A673 (cell line): Measurements from ENCODE around the gene RTCA. TPM values are rescaled to one million over a fixed set of nuclear protein-coding genes. Genes with fewer than 3 reads are reported as not detected.

Experiments
- BruUV-seq: library from RNA; stranded (reverse); fragments of 400-500 nt; replicated peaks from 2 replicates; lab custom pipeline; 2021; lab: Mats Ljungman, UMichigan
- CTCF ChIA-PET: fragments of 300-600 bp; sonication (Branson Sonifier 250); formaldehyde crosslinking; loops from one replicate; lab custom pipeline; 2022; ENCODE audit warnings: antibody characterized with exemption; lab: Charles Lee
- POLR2A ChIA-PET: fragments of 300-600 bp; sonication (Branson Sonifier 250); formaldehyde crosslinking; loops from one replicate; lab custom pipeline; 2022; ENCODE audit warnings: antibody characterized with exemption; ENCODE audit not compliant: low non-redundant PET; lab: Charles Lee
- DNase-seq: peaks from one replicate; pipeline ENCODE4 v3.0.0-alpha.2; 2015; ENCODE audit warnings: low spot score
- H3K27ac ChIP-seq: fragments of 200-600 bp; sonication (generic); 2 replicates; pipeline ENCODE4 v1.5.1; 2016; ENCODE audit warnings: mixed run types, low read depth, mild to moderate bottlenecking, mixed read lengths, antibody characterized with exemption, low read length; ENCODE audit not compliant: poor library complexity, severe bottlenecking
- H3K27me3 ChIP-seq: fragments of 200-600 bp; sonication (generic); replicated peaks from 2 replicates; pipeline ENCODE4 v1.6.1; 2017; ENCODE audit warnings: mixed run types, low read depth, mild to moderate bottlenecking, mixed read lengths, antibody characterized with exemption, low read length; ENCODE audit not compliant: insufficient read depth, poor library complexity
- H3K36me3 ChIP-seq: fragments of 200-600 bp; sonication (generic); 2 replicates; pipeline ENCODE4 v1.6.1; 2016; ENCODE audit warnings: mixed run types, mild to moderate bottlenecking, mixed read lengths, antibody characterized with exemption, low read length; ENCODE audit not compliant: insufficient read depth, poor library complexity, severe bottlenecking
- H3K4me1 ChIP-seq: fragments of 200-600 bp; sonication (generic); 2 replicates; pipeline ENCODE4 v1.6.1; 2017; ENCODE audit warnings: mixed run types, mild to moderate bottlenecking, mixed read lengths, antibody characterized with exemption, low read length; ENCODE audit not compliant: insufficient read depth, poor library complexity, severe bottlenecking
- H3K4me3 ChIP-seq: fragments of 200-600 bp; sonication (generic); 2 replicates; pipeline ENCODE4 v1.5.1; 2016; ENCODE audit warnings: low read depth, mixed run types, mild to moderate bottlenecking, mixed read lengths, low read length; ENCODE audit not compliant: poor library complexity, severe bottlenecking
- H3K9me3 ChIP-seq: fragments of 200-600 bp; sonication (generic); 2 replicates; pipeline ENCODE4 v1.6.1; 2016; ENCODE audit warnings: mixed run types, low read depth, mild to moderate bottlenecking, mixed read lengths, antibody characterized with exemption, low read length; ENCODE audit not compliant: poor library complexity, severe bottlenecking
- CTCF ChIP-seq: fragments of 300-800, 200-600 bp; sonication (generic); conservative IDR thresholded peaks from 2 replicates; pipeline ENCODE4 v1.5.1; 2017; ENCODE audit warnings: low read depth, mild to moderate bottlenecking, antibody characterized with exemption, low read length, moderate library complexity, mixed read lengths
- EZH2 ChIP-seq: fragments of 200-600 bp; sonication (generic); IDR thresholded peaks from 2 replicates; pipeline ENCODE4 v1.6.1; 2017; ENCODE audit warnings: borderline replicate concordance, low read depth, mild to moderate bottlenecking, mixed read lengths, antibody characterized with exemption, low read length; ENCODE audit not compliant: poor library complexity, severe bottlenecking
- intact Hi-C: fragments of 100-400 bp; cut with micrococcal nuclease; formaldehyde crosslinking; loops from one replicate; pipeline ENCODE4 v1.10.0; 2022; ENCODE audit not compliant: unreplicated experiment
- total RNA-seq: library from RNA; stranded (reverse); gene quantifications from 2 replicates; pipeline ENCODE4 v1.2.3, GENCODE V29; 2021

RTCA gene
- total RNA-seq, 1 experiment from 2014 or later: 57.7 TPM

- peaks cover 39% of the 10 kb centered on the region for H3K36me3 ChIP-seq
- H3K27me3 ChIP-seq: no peaks in the 10 kb centered on the region
- H3K4me3 ChIP-seq: peak overlapping the region; percentile 93
- CTCF ChIA-PET: interaction anchor here (0.6 to 1.4 kb wide), 2 partner anchors 192 to 212 kb away, joined by 3 read pairs; no protein-coding TSS in a partner anchor
- BruUV-seq: no TSS peak
- no peak for DNase-seq
- intact Hi-C loops: loop anchor here (5.0 kb wide), 1 partner anchor 85 kb away; the partner anchor contains the start of gene CDC14A
- H3K4me1 ChIP-seq: no peaks in the 10 kb centered on the region
- POLR2A ChIA-PET: no interaction called here
- peak overlapping the region; percentile 91 for H3K27ac ChIP-seq
- H3K9me3 ChIP-seq: no peaks in the 10 kb centered on the region
- no peak for TF ChIP-seq CTCF
- no peak for TF ChIP-seq EZH2
Measured at GRCh38 chr1:100267284-100267683, 1.3 kb downstream of the RTCA start.

- ChIA-PET CTCF (no interaction called here), POLR2A (no interaction called here)
- no peak overlapping the region for H3K4me3 ChIP-seq
- intact Hi-C loops: loop anchor here (5.0 kb wide), 1 partner anchor 84 kb away; the partner anchor contains the start of gene CDC14A
- DNase-seq: no peak
- peaks cover 48% of the 10 kb centered on the region for H3K36me3 ChIP-seq
- no peaks in the 10 kb centered on the region for H3K27me3 ChIP-seq
- no peak for TF ChIP-seq CTCF
- no peak for TF ChIP-seq EZH2
- no peaks in the 10 kb centered on the region for H3K9me3 ChIP-seq
- BruUV-seq: no TSS peak
- no peak overlapping the region for H3K27ac ChIP-seq
- no peaks in the 10 kb centered on the region for H3K4me1 ChIP-seq
Measured at GRCh38 chr1:100268202-100268601, 2.2 kb downstream of the RTCA start.

- Histone ChIP-seq H3K4me1 (peaks cover 10% of the 10 kb centered on the region), H3K27me3 (no peaks in the 10 kb centered on the region), H3K4me3 (no peak overlapping the region), H3K36me3 (peaks cover 79% of the 10 kb centered on the region), H3K9me3 (no peaks in the 10 kb centered on the region), H3K27ac (no peak overlapping the region)
- TF ChIP-seq EZH2 (no peak), CTCF (no peak)
- DNase-seq: no peak
- POLR2A ChIA-PET: no interaction called here
- BruUV-seq: no TSS peak
- intact Hi-C loops: no loop called here
- CTCF ChIA-PET: no interaction called here
Measured at GRCh38 chr1:100277866-100278265, 11.8 kb downstream of the RTCA start.
